GM21619 (cell line): Measurements from ENCODE around the gene NUDT16L1.

ENCODE experiments used
- ATAC-seq: cut with Tn5 transposase; IDR thresholded peaks from one replicate; pipeline ENCODE4 v1.9.1; 2021; ENCODE audit not compliant: unreplicated experiment

Gene NUDT16L1

DNA sequence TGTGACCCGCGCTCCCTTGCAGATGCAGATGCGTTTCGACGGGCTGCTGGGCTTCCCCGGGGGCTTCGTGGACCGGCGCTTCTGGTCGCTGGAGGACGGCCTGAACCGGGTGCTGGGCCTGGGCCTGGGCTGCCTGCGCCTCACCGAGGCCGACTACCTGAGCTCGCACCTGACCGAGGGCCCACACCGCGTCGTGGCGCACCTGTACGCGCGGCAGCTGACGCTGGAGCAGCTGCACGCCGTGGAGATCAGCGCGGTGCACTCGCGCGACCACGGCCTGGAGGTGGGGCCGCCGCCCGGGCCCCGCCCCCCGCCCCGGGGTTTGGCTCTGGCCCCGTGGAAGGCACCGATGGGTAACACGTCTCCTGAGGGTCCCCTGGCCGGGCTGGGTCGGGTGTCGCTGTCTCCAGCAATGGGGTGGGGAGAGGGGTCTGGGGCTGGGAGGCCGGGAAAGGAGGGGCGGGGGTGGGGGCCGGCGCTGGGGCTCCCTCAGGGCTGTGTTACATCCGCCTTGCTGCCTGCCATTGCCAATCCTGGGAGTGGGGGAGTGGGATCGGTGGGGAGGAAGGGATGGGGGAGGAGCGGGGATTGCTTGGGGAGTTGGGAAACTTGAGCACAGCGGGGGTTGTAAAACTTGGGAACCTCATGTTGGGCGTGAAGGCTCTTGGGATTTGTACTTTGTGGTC lies 737 bp downstream of the NUDT16L1 start:
- ATAC-seq, result peak; percentile 4

GRCh38 chr16:4694642-4695451 lies 1.5 kb downstream of the NUDT16L1 start:
- no peak for ATAC-seq

GRCh38 chr16:4695473-4696171 lies 2.3 kb downstream of the NUDT16L1 start:
- ATAC-seq, result no peak

DNA sequence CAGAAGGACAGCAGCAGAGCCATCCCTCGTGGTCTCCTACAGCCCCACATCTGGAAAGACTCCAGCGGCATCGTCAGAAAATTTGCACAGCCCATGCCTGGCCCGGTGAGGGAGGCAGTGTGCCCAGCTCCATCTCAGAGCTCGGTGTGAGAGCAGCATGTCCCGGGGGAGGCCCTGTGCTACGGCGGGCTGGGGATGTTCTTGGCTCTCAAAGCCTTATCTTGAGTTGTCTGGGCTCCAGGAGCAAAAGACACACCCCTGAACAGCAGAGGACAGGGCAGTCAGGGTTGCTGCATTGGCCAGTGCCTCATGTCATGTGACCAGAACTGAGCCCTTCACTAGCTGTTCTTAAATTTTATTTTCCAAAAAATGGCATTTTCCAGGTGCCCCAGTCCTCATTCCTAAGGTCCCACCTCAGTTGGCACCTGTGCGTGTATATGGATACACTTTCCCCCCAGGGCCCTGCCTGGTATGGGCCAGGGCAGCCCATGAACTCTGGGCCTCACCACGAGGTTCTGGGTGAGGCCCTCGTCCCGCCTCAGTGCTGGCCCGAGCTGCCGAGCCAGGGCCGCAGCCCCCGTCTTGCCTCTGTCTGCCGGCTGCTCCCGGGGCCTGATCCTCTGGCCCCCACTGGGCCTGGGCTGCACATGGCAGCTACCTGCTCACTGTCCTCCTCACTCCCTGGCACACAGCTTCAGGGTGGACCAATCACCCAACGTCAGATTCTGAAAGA lies 3.0 kb downstream of the NUDT16L1 start:
- no peak for ATAC-seq

DNA sequence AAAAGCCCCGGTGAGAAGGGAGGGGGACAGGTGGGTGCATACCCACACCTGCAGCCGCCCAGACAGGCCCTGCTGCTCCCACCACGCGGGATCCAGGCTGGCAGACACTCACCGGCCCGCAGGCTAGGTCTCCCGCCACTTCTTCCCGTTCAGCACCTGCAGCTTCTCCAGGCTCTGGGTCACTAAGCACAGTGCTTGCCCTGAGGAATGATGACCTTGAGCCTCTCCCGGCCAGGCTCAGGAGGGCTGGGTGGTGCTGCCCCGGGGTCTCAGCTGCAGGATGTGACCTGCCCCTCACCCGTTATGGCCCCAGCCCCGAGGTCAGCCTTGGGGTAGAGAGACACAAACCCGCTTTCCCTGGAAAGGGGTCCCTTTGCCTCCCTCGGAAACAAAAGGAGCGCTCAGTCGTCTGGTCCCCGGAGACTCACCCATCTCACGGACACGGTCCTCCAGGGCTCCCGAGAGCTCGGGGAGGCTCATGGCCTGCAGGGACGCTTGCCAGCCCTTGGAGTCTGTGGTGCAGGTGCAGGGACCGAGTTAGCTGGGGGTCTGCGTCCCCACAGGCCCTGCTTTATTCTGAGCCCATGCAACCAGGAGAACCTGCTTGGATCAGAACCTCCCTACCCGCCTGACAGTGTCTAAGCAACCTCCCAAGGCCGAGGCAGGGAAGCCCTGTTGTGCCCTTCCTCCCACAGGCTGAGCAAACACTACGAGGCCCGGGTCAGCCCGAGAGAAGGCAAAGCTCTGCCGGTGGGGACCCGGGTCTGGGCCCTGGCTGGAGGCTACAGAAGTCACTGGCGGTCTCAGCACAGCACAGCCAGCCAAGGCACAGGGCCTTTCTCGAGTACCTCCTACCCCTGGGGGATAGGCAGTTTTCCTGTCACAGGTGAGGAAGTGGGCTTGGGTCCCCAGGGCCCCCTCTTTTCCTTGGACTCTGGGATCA lies 3.8 kb downstream of the NUDT16L1 start:
- no peak for ATAC-seq

DNA sequence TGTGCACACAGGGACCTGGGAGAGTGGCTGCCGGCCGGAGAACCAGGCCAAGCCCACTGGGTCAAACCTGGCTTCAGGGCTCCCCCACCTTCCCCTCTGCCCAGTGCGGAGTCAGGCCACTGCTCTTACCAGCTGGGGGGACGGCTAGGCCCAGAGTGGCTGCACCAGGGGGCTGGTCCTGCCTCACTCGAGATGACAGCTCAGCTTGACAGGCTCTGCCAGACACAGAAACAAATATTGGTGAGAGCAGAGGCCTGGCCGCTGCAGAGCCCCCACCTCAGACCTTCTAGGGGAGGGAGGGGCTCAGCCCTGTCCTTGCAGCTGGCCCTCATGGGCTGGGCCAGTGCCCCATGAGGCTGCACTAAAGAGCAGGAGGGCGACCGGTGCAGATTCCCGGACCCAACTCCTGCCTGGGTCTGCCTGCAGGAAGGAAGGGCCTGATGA lies 4.5 kb downstream of the NUDT16L1 start:
- no peak for ATAC-seq

DNA sequence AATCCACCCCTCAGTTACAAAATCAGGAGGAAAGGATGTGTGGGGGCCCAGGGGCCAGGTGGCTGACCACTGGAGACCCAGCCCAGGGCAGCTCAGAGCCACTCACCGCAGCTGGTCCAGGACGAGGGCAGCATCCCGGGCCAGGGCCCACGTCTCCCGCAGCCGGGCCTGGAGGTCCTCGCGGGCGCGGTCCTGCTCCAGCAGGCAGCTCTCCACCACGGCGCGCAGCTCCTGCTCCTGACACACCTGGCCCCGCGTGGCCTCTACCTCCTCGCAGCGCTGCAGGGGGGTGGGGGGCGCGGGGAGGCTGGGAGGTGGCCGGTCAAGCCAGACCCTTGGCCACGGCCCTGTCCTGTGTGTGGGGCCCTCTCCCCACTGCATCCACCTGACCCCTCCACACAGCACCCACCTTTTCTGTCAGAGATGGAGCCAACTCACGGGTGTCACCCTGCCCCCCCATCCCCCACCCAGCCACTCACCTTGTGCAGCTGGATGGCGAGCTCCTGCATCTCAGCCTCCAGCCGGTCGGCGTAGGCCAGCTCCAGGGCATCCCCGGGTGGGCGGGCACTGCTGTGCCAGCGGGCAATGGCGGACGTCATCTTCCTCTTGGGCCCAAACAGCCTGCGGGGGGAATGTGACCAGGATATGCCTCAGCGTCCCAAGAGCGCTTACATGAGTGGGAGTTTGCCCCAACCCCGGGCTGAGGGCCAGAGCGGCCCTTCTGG lies 5.1 kb downstream of the NUDT16L1 start:
- ATAC-seq, result no peak

- no peak for ATAC-seq
Observed at GRCh38 chr16:4699046-4699556, 5.7 kb downstream of the NUDT16L1 start.

DNA sequence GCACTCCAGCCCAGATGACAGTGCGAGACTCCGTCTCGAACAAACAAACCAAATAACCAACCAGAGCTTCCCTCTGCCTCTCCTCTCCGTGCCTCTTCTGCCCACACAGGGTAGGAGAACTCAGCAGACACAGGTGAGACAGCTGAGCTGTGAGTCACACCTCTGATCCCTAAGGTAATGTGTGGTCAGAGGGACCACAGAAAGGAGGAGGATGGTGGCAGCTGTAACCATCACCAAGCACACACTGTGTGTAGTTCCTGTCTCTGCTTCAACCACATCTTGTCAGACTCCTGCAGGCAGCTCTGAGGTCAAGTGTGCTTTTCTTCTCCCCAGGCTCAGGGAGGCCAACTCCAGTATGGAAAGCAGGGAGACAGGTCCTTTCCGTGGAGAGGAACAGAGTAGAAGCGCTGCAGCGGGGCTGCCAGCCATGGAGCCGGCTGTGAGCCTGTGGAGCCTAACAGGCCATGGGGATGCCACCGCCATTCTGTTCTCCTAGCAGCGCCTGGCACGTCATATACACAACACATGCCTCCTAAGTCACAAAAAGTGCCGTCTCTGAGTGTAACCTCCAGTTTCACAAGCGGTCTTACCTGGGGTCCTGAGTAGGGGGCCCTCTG lies 7.1 kb downstream of the NUDT16L1 start:
- ATAC-seq, result no peak

DNA sequence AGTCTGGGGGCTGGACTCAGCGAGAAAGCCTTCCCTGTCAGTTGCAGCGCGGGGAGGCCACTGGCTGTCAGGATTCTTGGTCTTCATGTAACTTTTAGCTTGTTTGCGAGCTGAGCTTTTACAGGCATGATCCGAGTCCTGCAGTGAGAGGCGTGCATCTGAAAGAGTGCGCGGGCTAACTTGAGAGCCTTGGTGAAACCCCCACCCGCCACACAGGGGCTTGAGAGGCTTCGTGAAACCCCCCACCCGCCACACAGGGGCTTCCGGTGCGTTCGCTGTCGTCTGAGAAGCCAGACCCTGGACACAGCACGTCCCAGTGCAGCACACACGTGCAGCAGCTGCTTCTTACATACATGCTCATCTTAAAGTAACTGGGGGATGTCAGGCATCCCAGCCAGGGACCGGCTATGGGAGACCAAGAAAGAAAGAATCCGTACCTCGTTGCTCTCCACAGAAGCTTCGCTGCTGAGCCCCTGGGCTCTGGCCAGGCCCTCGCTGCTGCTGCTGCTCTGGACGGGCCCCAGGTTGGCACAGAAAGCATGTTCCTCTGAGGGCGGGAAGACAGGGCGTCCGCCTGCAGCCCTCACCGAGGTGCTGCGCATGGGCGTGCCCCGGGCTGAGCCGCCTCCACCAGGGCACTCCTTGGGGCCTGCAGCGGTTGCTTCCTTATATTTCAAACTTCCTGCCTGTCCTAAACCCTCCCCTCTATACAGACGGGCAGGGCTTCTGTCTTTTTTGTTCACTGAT lies 7.8 kb downstream of the NUDT16L1 start:
- ATAC-seq, result no peak

- no peak for ATAC-seq
Observed at GRCh38 chr16:4701791-4702465, 8.6 kb downstream of the NUDT16L1 start.

GRCh38 chr16:4702466-4702808 lies 9.1 kb downstream of the NUDT16L1 start:
- no peak for ATAC-seq

GRCh38 chr16:4703906-4704305 lies 10.5 kb downstream of the NUDT16L1 start:
- ATAC-seq, result no peak

DNA sequence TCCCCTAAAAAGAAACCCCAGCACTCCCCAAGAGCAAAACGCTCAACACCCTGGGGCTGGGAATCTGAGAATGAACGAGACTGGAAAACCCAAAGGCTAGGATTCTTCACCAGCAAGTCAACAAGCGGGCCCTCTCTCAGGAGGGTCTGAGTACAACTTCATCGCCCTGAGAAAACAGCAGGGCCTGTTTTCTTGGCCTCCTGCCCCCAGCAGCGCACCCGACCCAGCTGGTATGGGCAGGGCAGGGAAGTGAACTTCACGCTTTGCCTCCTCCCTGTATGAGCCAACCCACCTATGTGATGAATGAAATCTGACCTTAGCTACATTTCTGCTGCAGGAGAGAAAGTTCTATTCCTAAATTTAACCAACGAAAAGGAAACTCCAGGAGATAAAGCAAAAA lies 11.1 kb downstream of the NUDT16L1 start:
- ATAC-seq, result no peak

DNA sequence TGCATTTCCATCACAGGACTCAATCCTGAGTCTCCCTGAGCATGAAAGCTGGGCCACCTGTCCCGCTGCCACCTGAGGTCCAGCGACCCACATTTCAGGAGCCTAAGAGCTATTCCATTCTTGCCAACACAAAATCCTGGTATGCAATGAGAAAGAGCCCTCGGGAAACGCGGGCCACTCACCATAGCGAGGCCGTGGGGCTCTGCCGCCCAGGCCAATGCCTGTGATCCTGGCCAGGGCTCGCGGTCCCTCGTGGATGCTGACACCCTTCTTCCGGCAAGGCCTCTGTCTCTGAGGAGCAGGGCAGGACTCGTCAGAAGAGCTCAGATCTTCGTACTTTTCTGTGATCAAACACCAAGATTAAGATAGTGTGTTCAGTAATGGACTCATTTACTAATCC lies 11.6 kb downstream of the NUDT16L1 start:
- ATAC-seq, result no peak

GRCh38 chr16:4706871-4707270 lies 13.5 kb downstream of the NUDT16L1 start:
- no peak for ATAC-seq

DNA sequence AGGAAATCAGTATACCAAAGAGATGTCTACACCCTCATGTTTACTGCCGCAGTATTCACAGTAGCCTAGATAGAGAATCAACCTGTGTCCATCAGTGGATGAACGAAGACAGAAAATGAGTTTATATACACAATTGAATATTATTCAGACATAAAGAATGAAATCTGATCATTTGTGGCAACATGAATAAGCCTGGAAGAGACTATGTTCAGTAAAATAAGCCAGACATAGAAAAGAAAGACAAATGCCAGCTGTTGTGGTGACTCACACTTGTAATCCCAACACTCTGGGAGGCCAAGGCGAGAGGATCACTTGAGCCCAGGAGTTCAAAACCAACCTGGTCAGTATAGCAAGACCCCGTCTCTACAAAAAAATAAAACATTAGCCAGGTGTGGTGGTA lies 16.1 kb downstream of the NUDT16L1 start:
- ATAC-seq, result no peak
